Epithelial cell of proximal tubule (primary cell): Measurements from ENCODE around the gene TMEM237. TPM values are rescaled to one million over a fixed set of nuclear protein-coding genes. Genes with fewer than 3 reads are reported as not detected.

ENCODE experiments used
- DNase-seq: peaks from one replicate; pipeline ENCODE4 v3.0.0-alpha.2; 2011; ENCODE audit warnings: low read depth
- H3K4me3 ChIP-seq: 2 replicates; pipeline ENCODE4 v1.5.1; 2011; ENCODE audit warnings: low read depth, mild to moderate bottlenecking, low read length
- total RNA-seq: library from RNA; depleted of rRNA; stranded (reverse); fragments of >200 nt; gene quantifications from 2 replicates; pipeline ENCODE4 v1.2.3, GENCODE V29; 2015
- TF ChIP-seq, protein P1 (sequence below): conservative IDR thresholded peaks from 2 replicates; pipeline ENCODE4 v1.5.1; 2012; ENCODE audit warnings: low read depth, mild to moderate bottlenecking, low read length

TMEM237 gene
- total RNA-seq, 1 donor from 2014 or later: 53.1 TPM

DNA sequence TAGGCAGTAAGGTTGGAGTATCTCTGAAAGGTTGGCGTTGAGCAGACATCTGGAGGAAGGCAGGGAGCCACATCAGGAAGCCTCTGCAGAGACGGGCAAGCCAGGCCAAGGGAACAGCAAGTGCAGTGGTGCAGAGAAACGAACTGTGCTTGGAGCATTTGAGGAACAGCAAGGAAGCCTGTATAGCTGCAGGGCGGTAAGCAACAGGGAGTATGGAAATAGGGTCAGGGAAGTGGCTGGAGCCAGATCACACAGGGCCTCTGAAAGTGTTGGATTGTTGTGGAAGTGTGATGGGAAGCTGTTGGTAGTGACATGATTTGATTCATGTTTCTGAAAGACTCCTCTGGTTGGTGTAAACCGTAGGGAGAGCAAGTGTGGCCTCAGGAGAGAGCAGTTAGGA lies 13.4 kb upstream of the TMEM237 start:
- DNase-seq: no peak
- TF ChIP-seq, protein P1, sequence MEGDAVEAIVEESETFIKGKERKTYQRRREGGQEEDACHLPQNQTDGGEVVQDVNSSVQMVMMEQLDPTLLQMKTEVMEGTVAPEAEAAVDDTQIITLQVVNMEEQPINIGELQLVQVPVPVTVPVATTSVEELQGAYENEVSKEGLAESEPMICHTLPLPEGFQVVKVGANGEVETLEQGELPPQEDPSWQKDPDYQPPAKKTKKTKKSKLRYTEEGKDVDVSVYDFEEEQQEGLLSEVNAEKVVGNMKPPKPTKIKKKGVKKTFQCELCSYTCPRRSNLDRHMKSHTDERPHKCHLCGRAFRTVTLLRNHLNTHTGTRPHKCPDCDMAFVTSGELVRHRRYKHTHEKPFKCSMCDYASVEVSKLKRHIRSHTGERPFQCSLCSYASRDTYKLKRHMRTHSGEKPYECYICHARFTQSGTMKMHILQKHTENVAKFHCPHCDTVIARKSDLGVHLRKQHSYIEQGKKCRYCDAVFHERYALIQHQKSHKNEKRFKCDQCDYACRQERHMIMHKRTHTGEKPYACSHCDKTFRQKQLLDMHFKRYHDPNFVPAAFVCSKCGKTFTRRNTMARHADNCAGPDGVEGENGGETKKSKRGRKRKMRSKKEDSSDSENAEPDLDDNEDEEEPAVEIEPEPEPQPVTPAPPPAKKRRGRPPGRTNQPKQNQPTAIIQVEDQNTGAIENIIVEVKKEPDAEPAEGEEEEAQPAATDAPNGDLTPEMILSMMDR: no peak
- no peak overlapping the region for H3K4me3 ChIP-seq

DNA sequence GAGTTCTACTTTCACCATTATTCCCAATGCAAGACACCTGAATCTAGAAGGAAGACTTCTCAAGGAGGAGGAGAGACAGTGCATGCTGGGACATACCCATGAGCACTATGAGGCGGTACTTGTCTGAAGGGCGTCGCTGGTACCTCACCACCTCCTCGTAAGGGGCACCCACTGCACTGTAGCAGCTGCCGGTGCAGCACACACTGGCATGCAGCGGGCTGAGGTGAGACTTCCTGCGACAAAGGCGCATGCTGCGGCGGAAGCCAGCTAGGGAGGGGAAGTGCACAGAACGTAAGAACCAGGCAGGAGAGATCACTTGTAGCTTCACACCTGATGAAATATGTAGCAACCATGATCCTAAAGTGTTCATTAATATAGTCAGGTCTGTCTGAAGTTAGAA lies 12.8 kb upstream of the TMEM237 start:
- DNase-seq: no peak
- no peak overlapping the region for H3K4me3 ChIP-seq
- TF ChIP-seq, protein P1: no peak

DNA sequence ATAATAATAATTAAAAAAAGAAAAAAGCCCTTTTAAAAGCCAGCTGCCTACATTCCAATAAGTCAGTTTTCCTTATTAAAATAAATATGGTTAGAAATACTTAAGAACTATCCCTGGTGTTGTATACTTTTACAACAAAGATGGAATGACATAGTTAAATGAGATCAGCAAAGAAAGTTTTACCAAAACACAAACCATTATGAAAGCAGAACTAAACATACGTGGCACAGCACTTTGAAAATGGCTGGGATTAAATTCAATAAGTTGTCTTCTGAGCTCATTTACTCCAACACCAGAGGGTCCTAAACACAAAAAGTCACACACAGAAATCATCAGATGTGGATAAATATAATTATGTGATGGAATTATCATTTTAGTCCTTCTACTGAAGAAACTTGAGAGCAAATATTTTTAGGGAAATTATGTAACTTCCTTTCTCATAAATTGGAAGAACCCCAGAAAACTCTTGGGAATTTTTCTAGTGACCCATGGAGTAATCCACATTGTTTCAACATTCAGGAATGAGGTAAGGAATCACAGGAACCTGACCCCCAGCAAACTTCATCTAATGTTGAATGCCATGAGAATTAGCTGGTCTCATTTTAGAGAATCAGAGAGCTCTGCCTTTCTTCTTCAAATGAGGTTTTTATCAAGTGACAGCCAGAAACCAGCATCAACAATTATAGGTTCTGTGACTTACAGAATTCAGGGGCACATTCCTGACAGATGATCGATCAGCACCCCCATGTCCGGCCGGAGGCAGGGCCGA lies 11.5 kb upstream of the TMEM237 start:
- TF ChIP-seq, protein P1: no peak
- DNase-seq: no peak
- no peak overlapping the region for H3K4me3 ChIP-seq

DNA sequence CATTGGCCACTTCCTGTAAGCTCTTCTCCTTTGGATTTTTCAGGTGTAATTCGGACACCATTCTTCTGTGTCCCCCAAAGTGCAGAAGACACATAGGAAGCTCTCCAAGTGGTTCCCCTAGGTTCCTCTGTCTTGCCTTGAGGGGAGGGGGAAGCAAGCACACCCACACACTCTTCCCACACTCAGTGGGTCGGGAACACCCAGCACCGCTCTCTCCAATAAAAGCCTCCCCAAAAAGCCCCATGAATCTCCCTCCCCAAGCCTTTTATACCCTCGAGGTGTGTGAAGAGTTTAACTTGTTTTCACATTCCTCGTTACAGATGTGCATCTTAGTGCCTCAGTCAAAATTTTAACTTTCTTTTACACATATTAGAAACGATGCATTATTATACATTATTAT lies 9.9 kb upstream of the TMEM237 start:
- TF ChIP-seq, protein P1: no peak
- DNase-seq: no peak
- no peak overlapping the region for H3K4me3 ChIP-seq

DNA sequence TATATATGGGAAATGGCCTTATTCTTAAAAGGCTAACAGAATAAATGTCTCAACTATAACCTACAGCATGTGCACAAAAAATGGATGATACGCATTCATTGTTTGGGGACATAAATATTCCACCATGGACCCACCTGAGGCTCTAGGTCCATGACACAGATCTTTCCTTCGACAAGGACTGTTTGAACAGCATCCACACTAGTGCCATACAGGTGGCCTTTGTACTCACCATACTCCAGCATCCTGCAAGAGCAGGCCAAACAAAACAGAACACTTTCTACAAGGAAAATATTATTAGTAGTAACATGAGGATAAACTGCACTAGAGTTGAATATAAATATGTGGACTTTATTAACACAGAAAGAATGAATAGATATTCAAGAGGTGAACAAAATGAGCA lies 6.1 kb upstream of the TMEM237 start:
- no peak overlapping the region for H3K4me3 ChIP-seq
- no peak for DNase-seq
- TF ChIP-seq, protein P1: no peak

DNA sequence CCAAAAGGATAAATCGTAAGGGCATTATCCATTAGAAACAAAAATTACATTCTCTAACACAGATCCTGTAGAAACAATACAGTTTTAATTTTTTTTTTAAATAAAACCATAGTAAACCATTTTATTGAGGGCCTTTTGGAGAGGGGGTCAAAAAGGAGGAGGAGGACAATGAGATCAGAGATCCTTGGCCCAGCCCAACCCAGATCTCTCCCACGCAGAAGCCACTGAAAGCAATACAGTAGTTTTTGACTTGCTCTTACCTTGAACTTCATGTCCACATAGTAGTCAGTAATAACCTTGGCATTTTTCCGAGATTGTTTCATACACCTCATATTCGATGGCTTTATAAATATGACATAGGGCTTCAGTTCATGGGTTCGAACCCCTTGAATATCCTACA lies 4.1 kb upstream of the TMEM237 start:
- no peak for DNase-seq

More for the DNA sequence above, 4.1 kb upstream of the TMEM237 start:
- no peak overlapping the region for H3K4me3 ChIP-seq
- TF ChIP-seq, protein P1: no peak
